Endodermal cell (in vitro differentiated cells): ENCODE measurements around the gene MPP1. TPM values are rescaled to one million over a fixed set of nuclear protein-coding genes. Genes with fewer than 3 reads are reported as not detected.

ENCODE experiments used
- DNase-seq: peaks from one replicate; pipeline ENCODE4 v3.0.0-alpha.2; 2017
- H3K27ac ChIP-seq: 2 replicates; pipeline ENCODE4 v1.5.1; 2013; ENCODE audit warnings: mild to moderate bottlenecking, low read depth, low read length, moderate library complexity
- H3K27me3 ChIP-seq: 2 replicates; pipeline ENCODE4 v1.6.1; 2013; ENCODE audit warnings: mild to moderate bottlenecking, low read length, moderate library complexity; ENCODE audit not compliant: insufficient read depth, control insufficient read depth, poor library complexity, severe bottlenecking
- H3K36me3 ChIP-seq: 2 replicates; pipeline ENCODE4 v1.7.0; 2013; ENCODE audit warnings: mild to moderate bottlenecking, low read length, moderate library complexity; ENCODE audit not compliant: control insufficient read depth, insufficient read depth
- H3K4me1 ChIP-seq: one replicate; pipeline ENCODE4 v1.7.0; 2013; ENCODE audit warnings: low read length; ENCODE audit not compliant: control insufficient read depth, insufficient read depth
- H3K4me3 ChIP-seq: 2 replicates; pipeline ENCODE4 v1.5.1; 2013; ENCODE audit warnings: mild to moderate bottlenecking, low read length, moderate library complexity
- H3K9ac ChIP-seq: 2 replicates; pipeline ENCODE4 v1.6.1; 2013; ENCODE audit warnings: mild to moderate bottlenecking, low read length, moderate library complexity; ENCODE audit not compliant: poor library complexity, severe bottlenecking; ENCODE audit errors: extremely low read depth
- H3K9me3 ChIP-seq: 2 replicates; pipeline ENCODE4 v1.6.1; 2013; ENCODE audit warnings: mild to moderate bottlenecking, low read length, moderate library complexity; ENCODE audit not compliant: control insufficient read depth
- H3K27ac Mint-ChIP-seq: 2 replicates; pipeline ENCODE4 v1.8.0; 2020; ENCODE audit warnings: mixed read lengths
- H3K27me3 Mint-ChIP-seq: 2 replicates; pipeline ENCODE4 v1.8.0; 2021; ENCODE audit warnings: mild to moderate bottlenecking, mixed read lengths; ENCODE audit not compliant: insufficient read depth
- H3K36me3 Mint-ChIP-seq: 2 replicates; pipeline ENCODE4 v1.8.0; 2020; ENCODE audit warnings: low read depth, mixed read lengths
- H3K4me1 Mint-ChIP-seq: 2 replicates; pipeline ENCODE4 v1.8.0; 2020; ENCODE audit warnings: mixed read lengths
- H3K4me3 Mint-ChIP-seq: 2 replicates; pipeline ENCODE4 v1.8.0; 2020; ENCODE audit warnings: mild to moderate bottlenecking, moderate library complexity, mixed read lengths
- H3K9me3 Mint-ChIP-seq: 2 replicates; pipeline ENCODE4 v1.8.0; 2020; ENCODE audit warnings: mild to moderate bottlenecking, mixed read lengths
- CTCF ChIP-seq: fragments of 200-600 bp; sonication (generic); conservative IDR thresholded peaks from 2 replicates; pipeline ENCODE4 v1.5.0; 2021; ENCODE audit warnings: antibody characterized with exemption, mild to moderate bottlenecking
- WGBS, 2 experiments: methylation state at CpG; one replicate each; pipeline versions ENCODE4 v1.1.5 to v1.1.7; 2013; ENCODE audit warnings: missing lambda C conversion rate in 2 of 2, mixed read lengths in 1 of 2; ENCODE audit not compliant: insufficient coverage in 1 of 2, insufficient read length in 1 of 2; 5-methylcytosine and 5-hydroxymethylcytosine counted together
- total RNA-seq, 2 donors: library from RNA; stranded (reverse); fragmentation: NEBNext Ultra II Directional in 1 of 2; extraction: Animal tissue kit (Norgen Biotek cat#: 25700) in 1 of 2; gene quantifications; 2 replicates in 1 of 2; 3 replicates in 1 of 2; pipeline ENCODE4 v1.2.1, GENCODE V29; 2021

The MPP1 gene
- total RNA-seq, 2 donors from 2014 or later, result 13.7 to 15.7 TPM

- H3K27ac Mint-ChIP-seq, result no peak overlapping the region
- Histone ChIP-seq H3K9me3 (peaks cover 7% of the 10 kb centered on the region), H3K4me1 (no peaks in the 10 kb centered on the region), H3K27ac (no peak overlapping the region), H3K4me3 (no peak overlapping the region), H3K36me3 (peaks cover 53% of the 10 kb centered on the region), H3K9ac (no peak overlapping the region), H3K27me3 (no peaks in the 10 kb centered on the region)
- no peaks in the 10 kb centered on the region for H3K4me1 Mint-ChIP-seq
- no peak for DNase-seq
- WGBS, 2 experiments, result 91% methylated on average over 2 of the region's 2 CpGs; no CpG with 5 or more reads in 1 of the 2 experiments
- no peak for TF ChIP-seq CTCF
- H3K9me3 Mint-ChIP-seq, result peaks cover 80% of the 10 kb centered on the region
- H3K27me3 Mint-ChIP-seq, result no peaks in the 10 kb centered on the region
- no peak overlapping the region for H3K4me3 Mint-ChIP-seq
- H3K36me3 Mint-ChIP-seq, result peaks cover 61% of the 10 kb centered on the region
These were observed 28.5 kb downstream of the MPP1 start for GRCh38 chrX:154776753-154777152.

- no peaks in the 10 kb centered on the region for H3K27me3 ChIP-seq
- peaks cover 64% of the 10 kb centered on the region for H3K36me3 ChIP-seq
- TF ChIP-seq CTCF, result no peak
- H3K9ac ChIP-seq, result no peak overlapping the region
- H3K9me3 ChIP-seq, result peaks cover 7% of the 10 kb centered on the region
- Mint-ChIP-seq H3K36me3 (peaks cover 67% of the 10 kb centered on the region), H3K27me3 (no peaks in the 10 kb centered on the region), H3K27ac (no peak overlapping the region), H3K9me3 (peaks cover 81% of the 10 kb centered on the region), H3K4me3 (no peak overlapping the region), H3K4me1 (no peaks in the 10 kb centered on the region)
- 93 to 95% methylated on average over 2 to 15 of the region's 15 CpGs for WGBS, 2 experiments
- no peak overlapping the region for H3K27ac ChIP-seq
- no peak overlapping the region for H3K4me3 ChIP-seq
- no peak for DNase-seq
- H3K4me1 ChIP-seq, result no peaks in the 10 kb centered on the region
These were observed 29.6 kb downstream of the MPP1 start for GRCh38 chrX:154775419-154776349.

GRCh38 chrX:154774622-154775021 lies 30.7 kb downstream of the MPP1 start:
- no peaks in the 10 kb centered on the region for H3K4me1 ChIP-seq
- TF ChIP-seq CTCF, result no peak

More at GRCh38 chrX:154774622-154775021, 30.7 kb downstream of the MPP1 start:
- no peak overlapping the region for H3K4me3 Mint-ChIP-seq
- Histone ChIP-seq H3K9me3 (peaks cover 7% of the 10 kb centered on the region), H3K9ac (no peak overlapping the region), H3K36me3 (peaks cover 72% of the 10 kb centered on the region), H3K27ac (no peak overlapping the region), H3K4me3 (no peak overlapping the region), H3K27me3 (no peaks in the 10 kb centered on the region)
- no peak overlapping the region for H3K27ac Mint-ChIP-seq
- no peak for DNase-seq
- peaks cover 77% of the 10 kb centered on the region for H3K9me3 Mint-ChIP-seq
- H3K4me1 Mint-ChIP-seq, result no peaks in the 10 kb centered on the region
- H3K36me3 Mint-ChIP-seq, result peaks cover 74% of the 10 kb centered on the region
- 96 to 100% methylated on average over 1 to 5 of the region's 5 CpGs for WGBS, 2 experiments
- H3K27me3 Mint-ChIP-seq, result no peaks in the 10 kb centered on the region
